ENCODE results near the gene DNAJB11.
"Not testable (repeated sequence)": the region's sequence is repeated elsewhere in the genome, so short reads cannot be mapped to it uniquely, and the experiment has no call there.

Gene DNAJB11

GRCh38 chr3:186633481-186633880, 63.0 kb downstream of the DNAJB11 start:
- DNase-seq = no peak
- H3K27me3 Mint-ChIP-seq (ENCODE audit: low read depth, poor library complexity) = peaks cover 15% of the 10 kb centered on the region
- H3K36me3 Mint-ChIP-seq (ENCODE audit: low read depth) = no peaks in the 10 kb centered on the region
- no peak for TF ChIP-seq CTCF (IDR thresholded peaks at IDR 0.05)
- no peaks in the 10 kb centered on the region for H3K9me3 Mint-ChIP-seq
- H3K27ac Mint-ChIP-seq = no peak overlapping the region
- no peak overlapping the region for H3K4me3 Mint-ChIP-seq
- no peaks in the 10 kb centered on the region for H3K4me1 Mint-ChIP-seq

GRCh38 chr3:186634207-186634606, 63.7 kb downstream of the DNAJB11 start:
- not testable (repeated sequence) for DNase-seq; H3K9me3 Mint-ChIP-seq; H3K4me1 Mint-ChIP-seq; H3K27ac Mint-ChIP-seq; H3K36me3 Mint-ChIP-seq (ENCODE audit: low read depth); H3K4me3 Mint-ChIP-seq
- H3K27me3 Mint-ChIP-seq (ENCODE audit: low read depth, poor library complexity) = peaks cover 17% of the 10 kb centered on the region
